HG03460 (cell line): ENCODE results near the gene NQO2.
"Not testable (repeated sequence)": the region's sequence is repeated elsewhere in the genome, so short reads cannot be mapped to it uniquely, and the experiment has no call there.

Experiments
- ATAC-seq: cut with Tn5 transposase; IDR thresholded peaks from one replicate; pipeline ENCODE4 v1.9.1; 2021; ENCODE audit not compliant: unreplicated experiment

The NQO2 gene

GRCh38 chr6:3011592-3011991, 11.9 kb downstream of the NQO2 start:
- ATAC-seq, result no peak

DNA sequence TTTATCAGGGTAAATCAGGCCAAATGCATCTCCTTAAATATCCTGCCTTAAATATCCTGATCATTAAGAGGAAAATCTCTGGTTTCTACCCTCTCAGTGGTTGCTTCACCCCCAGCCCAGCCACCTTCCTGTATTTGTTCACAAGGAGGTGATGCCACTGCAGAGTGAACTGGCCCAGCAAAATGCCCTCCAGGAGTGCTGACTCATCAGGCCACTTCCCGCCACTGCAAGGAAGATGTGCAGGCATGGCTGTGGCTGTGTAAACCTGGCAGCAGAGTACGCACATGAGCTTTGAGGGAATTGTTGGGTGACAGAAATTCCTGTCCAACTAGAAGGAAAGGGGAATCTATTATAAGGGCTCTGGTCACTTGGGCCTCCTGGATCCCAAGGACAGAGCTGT, 13.8 kb downstream of the NQO2 start:
- no peak for ATAC-seq

DNA sequence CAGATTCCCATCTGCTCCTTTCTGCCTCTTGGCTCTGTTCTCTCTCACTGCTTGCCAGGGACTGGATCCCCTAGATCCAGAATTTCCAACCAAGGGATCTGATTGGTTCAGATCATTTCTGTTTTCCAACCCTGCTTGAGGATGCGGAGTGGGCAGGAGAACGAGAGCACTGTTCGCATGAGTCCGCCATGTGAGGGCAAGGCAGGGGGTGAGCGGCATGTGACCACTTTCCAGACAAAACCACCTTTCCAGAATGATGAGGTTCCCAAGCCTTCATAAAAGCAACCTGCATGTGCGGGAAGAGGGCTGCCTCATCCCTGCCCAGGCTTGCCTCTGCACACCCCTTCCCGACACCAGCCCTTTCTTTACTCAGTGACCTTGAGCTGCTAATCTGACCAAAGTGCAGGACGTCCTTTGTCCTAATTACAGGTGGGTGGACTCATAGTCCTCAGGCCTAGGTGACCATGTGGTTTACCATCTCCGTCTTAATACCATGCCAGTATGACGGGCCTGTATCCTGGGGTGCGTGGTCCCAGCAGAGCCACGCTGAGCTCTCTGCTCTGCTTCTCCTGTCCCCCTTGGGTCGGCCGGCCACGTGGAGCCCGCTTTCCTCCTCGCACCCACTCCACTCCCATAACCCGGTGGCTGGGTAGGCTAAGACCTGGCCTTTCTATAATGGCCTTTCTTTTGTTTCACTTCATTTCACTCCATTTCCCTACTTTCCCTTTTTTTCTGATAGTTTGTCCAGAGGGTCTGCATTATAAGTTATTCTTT, 14.4 kb downstream of the NQO2 start:
- no peak for ATAC-seq

GRCh38 chr6:3014675-3015066, 15.0 kb downstream of the NQO2 start:
- no peak for ATAC-seq

GRCh38 chr6:3015144-3015543, 15.4 kb downstream of the NQO2 start:
- ATAC-seq, result no peak

- no peak for ATAC-seq
These were observed 17.0 kb downstream of the NQO2 start for GRCh38 chr6:3016473-3017280.

- ATAC-seq, result no peak
These were observed 17.6 kb downstream of the NQO2 start for GRCh38 chr6:3017304-3017703.

DNA sequence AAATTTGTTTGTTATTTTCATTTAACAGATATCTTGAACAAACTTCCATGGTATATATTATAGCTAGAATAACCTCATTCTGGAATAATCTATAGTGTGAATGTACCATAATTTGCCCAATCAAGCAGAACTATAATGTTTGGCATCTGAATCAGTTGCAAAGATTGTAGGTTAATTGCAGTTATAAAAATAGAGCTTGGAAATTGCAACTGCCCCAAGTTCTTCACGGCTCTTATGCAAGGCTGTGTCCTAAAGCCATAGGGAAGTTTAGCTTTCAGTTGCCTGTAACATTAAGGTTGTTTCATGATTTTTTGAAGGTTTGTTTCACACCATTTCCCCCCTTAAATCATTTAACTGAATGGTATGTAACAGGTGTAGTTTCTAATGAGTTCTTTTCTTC, 19.4 kb downstream of the NQO2 start:
- no peak for ATAC-seq

DNA sequence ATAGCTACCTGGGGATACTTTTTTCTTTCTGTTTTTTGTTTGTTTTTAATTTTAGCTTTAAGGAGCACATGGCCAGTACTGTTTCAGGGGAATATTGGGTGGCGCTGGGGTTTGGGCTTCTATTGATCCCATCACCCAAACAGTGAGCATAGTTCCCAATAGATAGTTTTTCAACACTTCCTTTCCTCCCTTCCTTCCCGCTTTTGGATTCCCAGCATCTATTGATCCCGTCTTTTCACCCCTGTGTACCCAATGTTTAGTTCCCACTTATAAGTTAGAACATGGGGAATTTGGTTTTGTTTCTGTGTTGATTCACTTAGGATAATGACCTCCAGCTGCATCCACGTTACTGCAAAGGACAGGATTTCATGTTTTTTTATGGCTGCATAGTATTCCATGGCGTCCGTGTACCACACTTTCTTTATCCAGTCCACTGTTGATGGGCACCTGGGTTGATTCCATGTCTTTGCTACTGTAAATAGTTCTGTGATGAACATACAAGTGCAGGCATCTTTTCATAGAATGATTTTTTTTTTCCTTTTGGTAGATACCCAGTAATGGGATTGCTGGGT, 20.1 kb downstream of the NQO2 start:
- no peak for ATAC-seq

DNA sequence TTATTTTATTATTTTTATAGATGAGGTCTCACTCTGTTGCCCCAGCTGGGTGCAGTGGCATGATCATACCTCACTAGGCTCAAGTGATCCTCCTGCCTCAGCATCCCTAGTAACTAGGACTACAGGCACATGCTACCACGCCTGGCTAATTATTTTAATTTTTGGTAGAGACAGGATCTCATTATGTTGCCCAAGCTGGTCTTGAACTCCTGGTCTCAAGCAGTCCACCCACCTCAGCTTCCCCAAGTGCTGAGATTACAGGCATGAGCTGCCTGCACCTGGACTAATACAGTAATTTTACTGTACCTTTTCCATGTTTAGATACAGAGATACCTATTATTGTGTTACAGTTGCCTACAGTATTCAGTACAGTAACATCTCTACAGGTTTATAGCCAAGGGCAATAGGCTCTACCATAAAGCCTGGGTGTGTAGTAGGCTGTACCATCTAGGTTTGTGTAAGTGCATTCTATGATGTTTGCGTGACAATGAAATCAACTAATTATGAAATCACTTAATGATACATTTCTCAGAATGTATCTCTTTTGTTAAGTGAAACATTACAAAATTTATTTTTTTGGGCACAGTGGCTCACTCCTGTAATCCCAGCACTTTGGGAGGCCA, 21.4 kb downstream of the NQO2 start:
- ATAC-seq, result not testable (repeated sequence)

DNA sequence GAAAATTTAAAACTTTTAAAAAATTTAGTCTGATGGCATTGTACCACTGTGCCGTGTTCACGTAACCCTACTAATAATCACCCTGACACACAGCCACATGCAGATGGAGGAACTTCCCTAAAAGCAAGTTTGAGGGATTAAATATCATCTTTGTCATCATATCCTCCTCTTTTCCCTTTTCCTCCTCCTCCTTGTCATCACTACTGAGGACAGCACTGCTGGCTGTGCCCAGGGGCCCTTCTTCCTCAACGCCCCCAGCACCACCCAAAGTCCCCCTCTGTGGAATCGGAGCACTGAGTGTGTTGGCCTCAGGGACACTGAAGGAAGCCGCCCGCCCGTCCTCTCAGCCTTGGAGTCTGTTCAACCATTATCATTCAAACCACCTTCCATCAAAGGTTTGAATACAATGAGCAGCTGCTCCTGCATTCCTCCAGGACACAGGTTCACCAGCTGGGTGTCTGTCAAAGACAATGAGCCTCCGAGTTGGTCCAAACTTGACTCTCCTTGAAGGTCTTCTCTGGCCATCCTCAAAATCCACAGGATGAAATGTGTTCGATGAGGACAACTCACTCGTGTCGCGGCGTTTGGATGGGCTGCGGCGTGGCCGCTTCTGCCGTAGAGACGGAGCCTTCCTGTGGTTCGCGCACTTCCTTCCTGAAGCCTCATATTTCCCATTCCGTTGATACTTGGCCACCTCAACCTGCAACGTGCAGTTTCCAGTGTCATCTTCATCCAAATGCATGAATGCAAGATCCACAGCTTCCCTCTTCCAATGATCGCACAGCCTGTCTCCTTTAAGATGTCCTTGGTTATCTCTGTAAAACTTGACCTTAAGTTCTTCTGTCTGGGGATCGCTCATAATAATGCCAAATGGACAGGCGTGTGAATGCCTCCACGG, 23.3 kb downstream of the NQO2 start:
- ATAC-seq, result no peak

DNA sequence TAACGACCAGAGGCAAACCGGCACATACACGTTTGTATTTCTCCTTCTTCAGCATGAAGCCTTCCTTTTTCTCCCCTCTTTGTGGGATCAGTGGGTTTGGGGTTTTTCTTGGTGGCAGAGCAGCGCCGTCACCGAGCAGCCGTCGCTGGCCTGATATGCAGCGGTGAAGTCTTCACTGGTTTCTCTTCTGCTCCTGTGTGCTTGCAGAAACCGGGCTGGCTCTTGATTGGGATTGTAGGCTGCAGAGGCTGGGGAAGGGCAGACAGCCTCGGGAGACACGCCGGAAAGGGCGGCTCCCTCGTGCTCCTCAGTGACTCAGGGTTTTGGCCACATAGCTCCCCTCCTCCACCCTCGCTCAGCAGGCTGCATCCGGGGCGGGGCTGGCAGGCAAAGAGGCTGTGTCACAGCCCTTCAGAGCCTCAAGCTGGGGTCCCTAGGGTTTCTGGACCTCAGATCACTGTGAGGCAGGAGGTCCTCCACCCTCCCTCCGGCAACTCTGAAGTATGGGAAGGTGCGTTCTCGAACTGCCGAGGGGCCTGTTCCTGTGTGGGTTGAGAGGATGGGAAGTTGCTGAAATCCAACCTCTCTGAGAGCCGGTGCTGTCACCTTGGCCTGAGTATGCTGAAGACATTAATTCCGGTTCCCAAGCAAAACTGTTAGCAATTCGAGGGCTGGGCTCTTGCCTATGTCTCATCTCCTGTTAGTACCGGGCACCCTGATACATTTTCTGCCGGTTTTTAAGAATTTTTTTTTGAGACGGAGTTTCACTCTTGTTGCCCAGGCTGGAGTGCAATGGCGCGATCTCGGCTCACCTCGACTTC, 24.2 kb downstream of the NQO2 start:
- peak; percentile 82 for ATAC-seq

DNA sequence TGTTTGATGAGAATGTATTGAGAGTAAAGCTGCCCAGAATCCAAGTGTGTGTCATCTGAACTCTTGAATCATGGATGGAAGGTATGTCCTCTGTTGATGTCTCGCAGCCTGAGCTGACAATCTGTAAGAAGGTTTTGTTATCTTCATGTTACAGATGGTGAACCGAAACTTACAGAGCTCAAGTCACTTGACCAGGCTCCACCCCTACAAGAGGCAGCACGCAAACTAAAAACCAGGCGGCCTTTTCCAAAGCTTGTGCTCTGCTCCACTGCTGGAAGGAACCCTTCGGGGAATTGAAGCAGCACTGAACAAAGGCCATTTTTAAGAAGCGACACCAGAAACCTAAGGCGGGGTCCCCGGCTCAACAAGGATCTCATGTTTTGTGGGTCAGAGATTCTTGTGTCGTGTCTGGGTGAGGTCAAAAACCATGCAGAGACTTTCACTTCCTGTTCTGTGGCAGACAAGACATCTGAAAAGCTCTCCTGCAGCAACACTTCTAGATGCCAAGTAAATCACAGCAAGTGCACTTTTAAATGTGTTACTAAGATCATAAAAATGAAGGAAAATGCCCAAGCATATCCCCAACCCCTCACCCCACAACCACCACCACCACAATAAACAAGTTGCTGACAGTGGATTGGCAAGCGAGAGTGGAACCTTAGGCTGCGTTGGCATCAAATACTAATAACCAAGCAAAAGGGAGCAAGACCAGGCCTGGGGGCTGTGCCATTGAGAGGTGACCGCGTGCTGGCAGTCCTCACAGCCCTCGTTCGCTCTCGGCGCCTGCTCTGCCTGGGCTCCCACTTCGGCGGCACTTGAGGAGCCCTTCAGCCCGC, 27.3 kb downstream of the NQO2 start:
- ATAC-seq, result peak; percentile 61

DNA sequence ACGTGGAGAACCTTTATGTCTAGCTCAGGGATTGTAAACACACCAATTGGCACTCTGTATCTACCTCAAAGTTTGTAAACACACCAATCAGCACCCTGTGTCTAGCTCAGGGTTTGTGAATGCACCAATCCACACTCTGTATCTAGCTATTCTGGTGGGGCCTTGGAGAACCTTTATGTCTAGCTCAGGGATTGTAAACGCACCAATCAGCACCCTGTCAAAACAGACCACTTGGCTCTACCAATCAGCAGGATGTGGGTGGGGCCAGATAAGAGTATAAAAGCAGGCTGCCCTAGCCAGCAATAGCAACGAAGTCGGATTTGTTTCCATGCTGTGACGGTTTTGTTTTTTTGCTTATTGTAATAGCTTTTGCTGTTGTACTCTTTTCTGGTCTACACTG, 28.5 kb downstream of the NQO2 start:
- not testable (repeated sequence) for ATAC-seq

GRCh38 chr6:3031857-3032640, 32.4 kb downstream of the NQO2 start:
- ATAC-seq, result no peak

DNA sequence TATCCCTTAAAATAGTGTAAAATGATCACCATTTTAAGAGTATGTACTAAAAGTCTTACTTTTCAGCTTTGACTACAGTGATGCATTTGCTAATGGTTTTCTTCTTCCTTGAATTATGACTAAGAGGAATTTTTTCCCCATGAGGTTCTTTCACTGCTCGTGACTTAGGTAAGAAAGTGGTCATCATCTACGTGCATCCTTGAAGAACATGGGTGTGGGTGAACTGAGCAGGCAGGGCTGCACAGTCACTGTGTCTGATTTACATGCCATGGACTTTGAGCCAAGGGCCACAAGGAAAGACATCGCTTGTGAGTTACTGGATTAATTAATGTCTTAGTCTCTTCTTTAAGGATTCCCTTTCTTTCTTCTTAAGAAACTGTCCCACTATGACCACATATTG, 33.3 kb downstream of the NQO2 start:
- ATAC-seq, result no peak

- no peak for ATAC-seq
These were observed 34.0 kb downstream of the NQO2 start for GRCh38 chr6:3033652-3034051.

- no peak for ATAC-seq
These were observed 35.7 kb downstream of the NQO2 start for GRCh38 chr6:3035397-3035796.
